Fibroblast of pulmonary artery (primary cell): ENCODE data around the gene IRX6.

Experiments used
- DNase-seq: peaks from one replicate; pipeline ENCODE4 v3.0.0-alpha.2; 2010; ENCODE audit warnings: low read depth
- H3K4me3 ChIP-seq: replicated peaks from 2 replicates; pipeline ENCODE4 v1.5.1; 2011; ENCODE audit warnings: low read depth, mild to moderate bottlenecking, control low read depth, low read length, moderate library complexity
- TF ChIP-seq, protein P1 (sequence below): IDR thresholded peaks from 2 replicates; pipeline ENCODE4 v1.5.1; 2011; ENCODE audit warnings: mild to moderate bottlenecking, control low read depth, low read length, inconsistent platforms; ENCODE audit errors: missing control alignments

Gene IRX6

DNA sequence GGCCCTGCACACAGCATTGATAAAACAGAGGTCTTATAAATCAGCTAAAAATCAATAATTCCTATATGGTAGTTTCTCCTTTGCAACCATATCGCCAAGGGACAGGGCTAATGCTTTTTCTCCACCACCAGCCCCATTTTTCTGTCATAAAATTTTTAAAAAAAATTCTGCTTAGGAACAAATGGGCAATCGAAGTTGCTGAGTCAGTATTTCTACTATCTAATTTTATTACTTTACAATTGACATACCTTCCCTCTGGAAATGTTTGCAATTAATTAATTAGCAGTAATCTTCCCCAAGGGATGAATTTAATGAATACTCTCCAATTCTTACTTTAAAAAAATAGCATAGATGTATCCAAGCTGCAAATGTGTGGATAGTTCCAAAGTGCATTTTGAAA is 1.7 kb upstream of the IRX6 start:
- DNase-seq, result no peak
- TF ChIP-seq, protein P1, sequence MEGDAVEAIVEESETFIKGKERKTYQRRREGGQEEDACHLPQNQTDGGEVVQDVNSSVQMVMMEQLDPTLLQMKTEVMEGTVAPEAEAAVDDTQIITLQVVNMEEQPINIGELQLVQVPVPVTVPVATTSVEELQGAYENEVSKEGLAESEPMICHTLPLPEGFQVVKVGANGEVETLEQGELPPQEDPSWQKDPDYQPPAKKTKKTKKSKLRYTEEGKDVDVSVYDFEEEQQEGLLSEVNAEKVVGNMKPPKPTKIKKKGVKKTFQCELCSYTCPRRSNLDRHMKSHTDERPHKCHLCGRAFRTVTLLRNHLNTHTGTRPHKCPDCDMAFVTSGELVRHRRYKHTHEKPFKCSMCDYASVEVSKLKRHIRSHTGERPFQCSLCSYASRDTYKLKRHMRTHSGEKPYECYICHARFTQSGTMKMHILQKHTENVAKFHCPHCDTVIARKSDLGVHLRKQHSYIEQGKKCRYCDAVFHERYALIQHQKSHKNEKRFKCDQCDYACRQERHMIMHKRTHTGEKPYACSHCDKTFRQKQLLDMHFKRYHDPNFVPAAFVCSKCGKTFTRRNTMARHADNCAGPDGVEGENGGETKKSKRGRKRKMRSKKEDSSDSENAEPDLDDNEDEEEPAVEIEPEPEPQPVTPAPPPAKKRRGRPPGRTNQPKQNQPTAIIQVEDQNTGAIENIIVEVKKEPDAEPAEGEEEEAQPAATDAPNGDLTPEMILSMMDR, result no peak
- no peak overlapping the region for H3K4me3 ChIP-seq

DNA sequence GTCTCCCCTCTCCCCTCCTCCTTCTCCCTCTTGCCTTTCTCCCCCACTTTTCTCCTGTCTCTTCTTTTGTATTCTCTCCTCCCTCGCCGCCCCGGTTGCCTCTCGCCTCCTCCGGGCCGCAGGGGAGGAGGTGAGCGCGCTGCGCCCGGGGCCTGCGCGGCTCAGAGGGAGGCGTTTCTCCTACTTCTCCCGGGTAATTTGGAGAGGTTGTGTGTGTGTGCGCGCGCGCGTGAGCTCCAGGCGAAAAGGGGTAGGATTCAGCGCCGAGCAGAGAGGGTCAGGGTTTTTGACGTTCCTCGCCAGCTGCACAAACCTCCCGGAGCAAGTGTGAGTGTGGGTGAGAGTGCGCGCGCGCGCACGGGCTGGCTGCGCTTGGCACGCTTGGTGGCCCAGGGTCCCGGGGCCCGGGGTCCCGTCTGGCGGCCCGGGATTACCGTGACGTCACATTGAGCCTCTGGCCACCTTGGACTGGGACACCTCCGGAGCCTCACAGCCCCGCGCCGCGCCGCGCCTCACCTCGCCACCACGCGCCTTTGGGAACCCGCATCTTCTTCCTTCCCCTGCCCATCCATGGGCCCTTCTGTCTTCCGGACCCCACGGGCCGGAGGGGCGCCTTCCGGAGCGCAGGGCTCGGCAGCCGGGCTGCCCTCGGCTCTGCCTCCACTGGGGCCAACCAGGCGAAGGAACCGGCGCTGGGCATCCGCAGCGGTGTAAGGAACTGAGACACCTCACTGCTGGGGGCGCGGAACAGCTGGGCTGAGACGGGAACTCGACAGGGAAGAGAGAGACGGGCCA is 479 bp downstream of the IRX6 start:
- TF ChIP-seq, protein P1, result no peak
- H3K4me3 ChIP-seq, result no peak overlapping the region
- DNase-seq, result no peak

DNA sequence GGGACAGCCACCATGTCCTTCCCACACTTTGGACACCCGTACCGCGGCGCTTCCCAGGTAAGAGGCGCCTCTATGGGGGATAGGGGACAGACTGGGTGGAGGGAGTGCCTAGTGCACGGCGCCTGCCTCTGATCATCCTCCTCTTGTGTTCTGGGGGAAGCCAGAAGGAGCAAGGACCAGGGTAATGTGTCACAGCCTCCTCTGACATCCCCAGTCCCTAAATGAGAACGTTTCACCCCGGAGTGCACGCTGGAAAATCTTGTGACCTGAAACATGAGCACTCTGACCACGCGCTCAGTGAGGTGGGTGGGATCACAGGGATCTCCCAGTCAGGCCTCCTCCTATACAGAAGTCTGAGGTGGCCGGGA is 1.1 kb downstream of the IRX6 start:
- no peak for DNase-seq
- no peak overlapping the region for H3K4me3 ChIP-seq
- TF ChIP-seq, protein P1, result no peak

DNA sequence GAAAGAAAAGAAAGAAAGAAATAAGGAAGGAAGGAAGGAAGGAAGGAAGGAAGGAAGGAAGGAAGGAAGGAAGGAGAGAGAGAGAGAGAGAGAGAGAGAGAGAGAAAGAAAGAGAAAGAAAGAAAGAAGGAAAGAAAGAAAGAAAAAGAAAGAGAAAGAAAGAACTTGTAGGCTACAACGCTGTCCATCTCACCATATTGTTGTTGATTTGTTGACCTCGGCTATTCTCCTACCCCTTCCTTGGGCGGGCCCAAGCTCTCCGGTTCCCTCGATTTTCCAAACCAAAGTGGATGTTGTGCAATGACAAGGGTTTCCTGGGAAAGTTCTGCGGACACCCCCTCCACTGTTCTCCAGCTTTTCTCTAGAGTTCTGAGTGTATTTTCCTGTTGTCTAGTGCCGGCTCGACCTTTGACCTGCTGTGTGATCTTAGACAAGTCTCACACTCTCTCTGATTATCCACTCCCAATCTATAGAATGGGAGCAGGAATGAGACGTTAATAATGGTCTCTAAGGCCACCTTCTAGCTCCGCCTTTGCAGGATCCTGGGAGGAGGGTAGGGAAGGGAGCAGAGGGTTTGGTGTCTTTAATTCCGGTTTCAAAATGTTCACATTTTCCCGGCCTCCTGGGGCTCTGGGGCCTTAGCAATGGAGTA is 1.6 kb downstream of the IRX6 start:
- H3K4me3 ChIP-seq, result no peak overlapping the region
- TF ChIP-seq, protein P1, result no peak
- DNase-seq, result no peak

DNA sequence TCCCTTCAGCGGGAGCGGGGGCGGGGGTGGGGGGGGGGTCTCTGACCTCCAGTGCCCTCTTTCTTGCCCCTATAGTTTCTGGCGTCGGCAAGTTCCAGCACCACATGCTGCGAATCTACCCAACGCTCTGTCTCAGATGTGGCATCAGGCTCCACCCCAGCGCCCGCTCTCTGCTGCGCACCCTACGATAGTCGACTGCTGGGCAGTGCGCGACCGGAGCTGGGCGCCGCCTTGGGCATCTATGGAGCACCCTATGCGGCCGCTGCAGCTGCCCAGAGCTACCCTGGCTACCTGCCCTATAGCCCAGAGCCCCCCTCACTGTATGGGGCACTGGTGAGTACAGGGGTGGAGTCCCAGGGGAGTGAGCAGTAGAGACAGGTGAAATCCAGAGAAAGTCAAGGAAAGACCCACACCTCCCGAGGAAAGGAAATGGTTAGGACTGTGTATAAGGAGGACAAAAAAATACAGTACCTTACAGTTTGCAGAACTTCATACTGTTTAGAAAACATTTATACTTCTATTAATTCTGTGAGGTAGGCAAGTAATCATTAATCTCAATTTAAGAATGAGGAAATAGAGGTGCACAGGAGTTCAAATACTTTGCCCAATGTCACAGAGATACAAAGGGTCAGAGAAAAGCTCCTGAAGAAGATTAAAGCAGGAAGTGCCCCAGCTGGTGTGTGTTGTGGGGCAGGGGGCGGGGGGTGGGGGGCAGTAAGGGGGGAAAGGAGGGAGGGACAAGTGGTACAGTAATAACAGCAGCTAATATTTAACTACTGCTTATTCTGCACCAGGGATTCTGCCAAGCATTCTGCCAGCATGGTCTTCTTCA is 2.5 kb downstream of the IRX6 start:
- DNase-seq, result no peak
- TF ChIP-seq, protein P1, result no peak

DNA sequence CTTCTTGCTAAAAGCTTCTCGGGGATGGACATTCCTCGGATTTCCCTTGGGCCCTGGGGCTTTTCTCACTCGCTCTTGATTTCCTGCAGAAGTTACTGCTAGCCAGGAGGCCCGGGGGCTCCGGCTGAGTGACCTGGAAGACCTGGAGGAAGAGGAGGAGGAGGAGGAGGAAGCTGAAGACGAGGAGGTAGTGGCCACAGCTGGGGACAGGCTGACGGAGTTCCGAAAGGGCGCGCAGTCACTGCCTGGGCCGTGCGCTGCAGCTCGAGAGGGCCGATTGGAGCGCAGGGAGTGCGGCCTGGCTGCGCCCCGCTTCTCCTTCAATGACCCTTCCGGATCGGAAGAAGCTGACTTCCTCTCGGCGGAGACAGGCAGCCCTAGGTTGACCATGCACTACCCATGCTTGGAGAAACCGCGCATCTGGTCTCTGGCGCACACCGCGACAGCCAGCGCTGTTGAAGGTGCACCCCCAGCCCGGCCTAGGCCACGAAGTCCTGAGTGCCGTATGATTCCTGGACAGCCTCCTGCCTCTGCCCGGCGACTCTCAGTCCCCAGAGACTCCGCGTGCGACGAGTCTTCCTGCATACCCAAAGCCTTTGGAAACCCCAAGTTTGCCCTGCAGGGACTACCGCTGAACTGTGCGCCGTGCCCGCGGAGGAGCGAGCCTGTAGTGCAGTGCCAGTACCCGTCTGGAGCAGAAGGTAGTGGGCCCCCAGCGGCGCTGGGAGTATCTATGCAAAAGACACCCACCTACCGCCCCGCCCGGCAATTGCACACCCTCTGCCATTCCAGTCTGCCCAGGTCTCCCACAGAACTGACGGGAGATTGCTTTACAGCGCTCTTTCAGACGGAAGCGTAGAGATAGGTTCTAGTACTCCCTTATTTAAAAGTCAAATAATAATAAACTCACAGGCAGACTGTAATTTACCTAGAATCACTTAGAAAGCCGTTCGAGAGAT is 4.9 kb downstream of the IRX6 start:
- TF ChIP-seq, protein P1, result no peak
- no peak for DNase-seq
- no peak overlapping the region for H3K4me3 ChIP-seq

More for the DNA sequence above, 2.5 kb downstream of the IRX6 start:
- H3K4me3 ChIP-seq, result no peak overlapping the region
